Ascending aorta (tissue), 2 donors: ENCODE measurements around the gene FAM78B. TPM values are rescaled to one million over a fixed set of nuclear protein-coding genes. Genes with fewer than 3 reads are reported as not detected.

ENCODE experiments used
- DNase-seq, 2 donors: peaks; one replicate each; pipeline ENCODE4 v3.0.0-alpha.2; 2019; ENCODE audit warnings: low spot score in 2 of 2
- H3K27ac ChIP-seq, 2 donors: fragments of 200-600 bp; sonication (generic); one replicate each; pipeline ENCODE4 v1.5.1; 2016 to 2017; ENCODE audit warnings: mild to moderate bottlenecking in 1 of 2
- H3K27me3 ChIP-seq: fragments of 200-600 bp; sonication (generic); one replicate; pipeline ENCODE4 v1.5.1; 2017
- H3K36me3 ChIP-seq, 2 donors: fragments of 200-600 bp; sonication (generic); one replicate each; pipeline ENCODE4 v1.5.1; 2016
- H3K4me1 ChIP-seq, 2 donors: fragments of 200-600 bp; sonication (generic); one replicate each; pipeline ENCODE4 v1.5.1; 2016 to 2017; ENCODE audit warnings: mild to moderate bottlenecking in 1 of 2
- H3K4me3 ChIP-seq, 2 donors: fragments of 200-600 bp; sonication (generic); one replicate each; pipeline ENCODE4 v1.5.1; 2016 to 2017; ENCODE audit warnings: mild to moderate bottlenecking in 1 of 2
- H3K9me3 ChIP-seq, 2 donors: fragments of 200-600 bp; sonication (generic); one replicate each; pipeline ENCODE4 v1.5.1; 2016
- CTCF ChIP-seq, 3 experiments: fragments of 200-600 bp in 2 of 3; fragments of 450-650 bp in 1 of 3; sonication (generic) in 2 of 3; IDR thresholded peaks; one replicate each; pipeline ENCODE4 v1.5.1; 2016 to 2019; ENCODE audit warnings: antibody characterized with exemption in 3 of 3, mild to moderate bottlenecking in 1 of 3, moderate library complexity in 1 of 3
- intact Hi-C: fragments of 100-400 bp; cut with DNase I; formaldehyde crosslinking; loops from one replicate; pipeline ENCODE4 v1.15.1; 2023
- total RNA-seq: library from RNA; depleted of rRNA; stranded (reverse); fragments of >200 nt; gene quantifications from one replicate; pipeline ENCODE4 v1.1.0, GENCODE V29; 2016

FAM78B gene
- total RNA-seq, 1 donor from 2014 or later: not detected

GRCh38 chr1:166164995-166165660 lies 1.7 kb downstream of the FAM78B start:
- peak overlapping the region; percentile 81 to 91 for H3K4me3 ChIP-seq
- no peak overlapping the region for H3K27ac ChIP-seq
- DNase-seq: peak in 1 of 2 donors; percentile 66
- intact Hi-C loops: no loop called here
- no peaks in the 10 kb centered on the region for H3K36me3 ChIP-seq
- no peaks in the 10 kb centered on the region for H3K9me3 ChIP-seq
- no peaks in the 10 kb centered on the region for H3K4me1 ChIP-seq
- peak in 2 of 3 experiments; percentile 45 to 55 for TF ChIP-seq CTCF (IDR thresholded peaks at IDR 0.05)
- H3K27me3 ChIP-seq: no peaks in the 10 kb centered on the region

GRCh38 chr1:166164646-166164994 lies 2.2 kb downstream of the FAM78B start:
- intact Hi-C loops: no loop called here
- H3K36me3 ChIP-seq: no peaks in the 10 kb centered on the region

GRCh38 chr1:166159656-166160055 lies 7.1 kb downstream of the FAM78B start:
- no peak for TF ChIP-seq CTCF (IDR thresholded peaks at IDR 0.05)

More at GRCh38 chr1:166164646-166164994, 2.2 kb downstream of the FAM78B start:
- DNase-seq: no peak
- no peak for TF ChIP-seq CTCF (IDR thresholded peaks at IDR 0.05)
- Histone ChIP-seq H3K4me1 (no peaks in the 10 kb centered on the region), H3K27ac (no peak overlapping the region), H3K4me3 (peak overlapping the region; percentile 81 to 91), H3K27me3 (no peaks in the 10 kb centered on the region), H3K9me3 (no peaks in the 10 kb centered on the region)

DNA sequence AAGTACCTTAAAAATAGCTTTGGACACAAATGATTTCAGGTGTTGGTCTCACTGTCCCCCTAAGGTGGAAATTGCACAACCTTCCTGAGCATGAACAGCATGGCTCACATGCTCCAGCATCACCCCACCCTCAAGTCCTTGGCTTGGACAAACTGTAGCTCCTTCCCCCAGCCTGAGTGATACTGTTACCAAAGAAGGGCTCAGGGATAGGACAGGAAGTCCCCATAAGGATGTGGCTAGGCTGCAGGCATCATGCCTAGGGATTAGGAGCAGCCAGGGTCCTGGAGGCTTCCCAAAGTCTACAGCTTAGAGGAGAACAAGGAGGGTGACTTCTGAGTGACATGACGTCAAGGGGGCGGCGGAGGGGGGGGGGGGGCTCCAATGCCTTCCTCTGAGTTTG lies 10.1 kb downstream of the FAM78B start:
- no peaks in the 10 kb centered on the region for H3K4me1 ChIP-seq
- no peaks in the 10 kb centered on the region for H3K27me3 ChIP-seq
- no peak for TF ChIP-seq CTCF (IDR thresholded peaks at IDR 0.05)
- no peak overlapping the region for H3K4me3 ChIP-seq
- intact Hi-C loops: no loop called here
- no peaks in the 10 kb centered on the region for H3K9me3 ChIP-seq
- no peak overlapping the region for H3K27ac ChIP-seq
- DNase-seq: no peak
- no peaks in the 10 kb centered on the region for H3K36me3 ChIP-seq

More at GRCh38 chr1:166159656-166160055, 7.1 kb downstream of the FAM78B start:
- no peaks in the 10 kb centered on the region for H3K4me1 ChIP-seq
- H3K36me3 ChIP-seq: no peaks in the 10 kb centered on the region
- no peak for DNase-seq
- no peak overlapping the region for H3K27ac ChIP-seq
- no peaks in the 10 kb centered on the region for H3K9me3 ChIP-seq
- H3K27me3 ChIP-seq: no peaks in the 10 kb centered on the region
- no peak overlapping the region for H3K4me3 ChIP-seq
- intact Hi-C loops: no loop called here

- DNase-seq: no peak
- intact Hi-C loops: no loop called here
- no peak overlapping the region for H3K4me3 ChIP-seq
- no peaks in the 10 kb centered on the region for H3K27me3 ChIP-seq
- no peaks in the 10 kb centered on the region for H3K9me3 ChIP-seq
- TF ChIP-seq CTCF (IDR thresholded peaks at IDR 0.05): no peak
- no peak overlapping the region for H3K27ac ChIP-seq
- H3K36me3 ChIP-seq: no peaks in the 10 kb centered on the region
- H3K4me1 ChIP-seq: no peaks in the 10 kb centered on the region
These were observed 11.7 kb downstream of the FAM78B start for GRCh38 chr1:166155108-166155507.
